Esophagus mucosa (tissue), 1 donor: ENCODE data around the gene PEX1. TPM values are rescaled to one million over a fixed set of nuclear protein-coding genes. Genes with fewer than 3 reads are reported as not detected.
"Not testable (repeated sequence)": the region's sequence is repeated elsewhere in the genome, so short reads cannot be mapped to it uniquely, and the experiment has no call there.

Source experiments
- ATAC-seq: fragments of 200-7000 bp; cut with Tn5 transposase; one replicate; pipeline ENCODE4 v1.9.1; 2020
- total RNA-seq: library from RNA; stranded (reverse); gene quantifications from one replicate; pipeline ENCODE4 v1.2.4, GENCODE V29; 2023
- donor health status: DM: yes; HTN: yes; CAD: no.

The PEX1 gene
- total RNA-seq, 1 donor from 2014 or later: 10.6 TPM

GRCh38 chr7:92504563-92504962, 23.8 kb downstream of the PEX1 start:
- ATAC-seq: no peak

GRCh38 chr7:92503767-92504166, 24.6 kb downstream of the PEX1 start:
- no peak for ATAC-seq

GRCh38 chr7:92498557-92498956, 29.8 kb downstream of the PEX1 start:
- no peak for ATAC-seq

GRCh38 chr7:92496876-92497275, 31.4 kb downstream of the PEX1 start:
- ATAC-seq: no peak

GRCh38 chr7:92489634-92490033, 38.7 kb downstream of the PEX1 start:
- no peak for ATAC-seq

GRCh38 chr7:92487804-92488203, 40.5 kb downstream of the PEX1 start:
- ATAC-seq: no peak

GRCh38 chr7:92485974-92486373, 42.3 kb downstream of the PEX1 start:
- ATAC-seq: peak; percentile 56

GRCh38 chr7:92485267-92485892, 42.9 kb downstream of the PEX1 start:
- peak; percentile 64 for ATAC-seq

- ATAC-seq: not testable (repeated sequence)
These were observed 44.1 kb downstream of the PEX1 start for GRCh38 chr7:92484226-92484625.

GRCh38 chr7:92483624-92484023, 44.7 kb downstream of the PEX1 start:
- ATAC-seq: not testable (repeated sequence)

GRCh38 chr7:92479146-92479545, 49.2 kb downstream of the PEX1 start:
- not testable (repeated sequence) for ATAC-seq

GRCh38 chr7:92478711-92479110, 49.6 kb downstream of the PEX1 start:
- ATAC-seq: no peak

- no peak for ATAC-seq
These were observed 50.2 kb downstream of the PEX1 start for GRCh38 chr7:92478095-92478494.

- not testable (repeated sequence) for ATAC-seq
These were observed 50.6 kb downstream of the PEX1 start, which contains the start of gene ERVW-1 for GRCh38 chr7:92477681-92478080. ERVW-1 (minus strand) TSS chr7:92477946; CDS start chr7:92470381, 7,565 bp downstream.

GRCh38 chr7:92475851-92476590, 52.3 kb downstream of the PEX1 start:
- not testable (repeated sequence) for ATAC-seq

- ATAC-seq: not testable (repeated sequence)
These were observed 53.0 kb downstream of the PEX1 start for GRCh38 chr7:92475261-92475770.

- ATAC-seq: not testable (repeated sequence)
These were observed 54.3 kb downstream of the PEX1 start for GRCh38 chr7:92473989-92474388.

- ATAC-seq: not testable (repeated sequence)
These were observed 59.7 kb downstream of the PEX1 start for GRCh38 chr7:92468589-92468988.

GRCh38 chr7:92466682-92467081, 61.6 kb downstream of the PEX1 start:
- ATAC-seq: no peak

- peak; percentile 91 for ATAC-seq
These were observed 63.8 kb downstream of the PEX1 start for GRCh38 chr7:92464515-92464914.

- no peak for ATAC-seq
These were observed 65.8 kb downstream of the PEX1 start for GRCh38 chr7:92462560-92462959.

GRCh38 chr7:92461027-92462003, 67.0 kb downstream of the PEX1 start:
- peak; percentile 59 for ATAC-seq

GRCh38 chr7:92460510-92460909, 67.8 kb downstream of the PEX1 start:
- ATAC-seq: no peak
